HG03175 (cell line): ENCODE measurements around the gene CCND1.

Experiments used
- ATAC-seq: cut with Tn5 transposase; IDR thresholded peaks from one replicate; pipeline ENCODE4 v1.9.1; 2021; ENCODE audit warnings: mild to moderate bottlenecking, moderate library complexity; ENCODE audit not compliant: unreplicated experiment

The CCND1 gene

DNA sequence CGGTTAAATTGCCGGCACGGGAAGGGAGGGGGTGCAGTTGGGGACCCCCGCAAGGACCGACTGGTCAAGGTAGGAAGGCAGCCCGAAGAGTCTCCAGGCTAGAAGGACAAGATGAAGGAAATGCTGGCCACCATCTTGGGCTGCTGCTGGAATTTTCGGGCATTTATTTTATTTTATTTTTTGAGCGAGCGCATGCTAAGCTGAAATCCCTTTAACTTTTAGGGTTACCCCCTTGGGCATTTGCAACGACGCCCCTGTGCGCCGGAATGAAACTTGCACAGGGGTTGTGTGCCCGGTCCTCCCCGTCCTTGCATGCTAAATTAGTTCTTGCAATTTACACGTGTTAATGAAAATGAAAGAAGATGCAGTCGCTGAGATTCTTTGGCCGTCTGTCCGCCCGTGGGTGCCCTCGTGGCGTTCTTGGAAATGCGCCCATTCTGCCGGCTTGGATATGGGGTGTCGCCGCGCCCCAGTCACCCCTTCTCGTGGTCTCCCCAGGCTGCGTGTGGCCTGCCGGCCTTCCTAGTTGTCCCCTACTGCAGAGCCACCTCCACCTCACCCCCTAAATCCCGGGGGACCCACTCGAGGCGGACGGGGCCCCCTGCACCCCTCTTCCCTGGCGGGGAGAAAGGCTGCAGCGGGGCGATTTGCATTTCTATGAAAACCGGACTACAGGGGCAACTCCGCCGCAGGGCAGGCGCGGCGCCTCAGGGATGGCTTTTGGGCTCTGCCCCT, 529 bp upstream of the CCND1 start:
- no peak for ATAC-seq

- ATAC-seq: no peak
Measured at GRCh38 chr11:69641681-69642548, 959 bp downstream of the CCND1 start.

DNA sequence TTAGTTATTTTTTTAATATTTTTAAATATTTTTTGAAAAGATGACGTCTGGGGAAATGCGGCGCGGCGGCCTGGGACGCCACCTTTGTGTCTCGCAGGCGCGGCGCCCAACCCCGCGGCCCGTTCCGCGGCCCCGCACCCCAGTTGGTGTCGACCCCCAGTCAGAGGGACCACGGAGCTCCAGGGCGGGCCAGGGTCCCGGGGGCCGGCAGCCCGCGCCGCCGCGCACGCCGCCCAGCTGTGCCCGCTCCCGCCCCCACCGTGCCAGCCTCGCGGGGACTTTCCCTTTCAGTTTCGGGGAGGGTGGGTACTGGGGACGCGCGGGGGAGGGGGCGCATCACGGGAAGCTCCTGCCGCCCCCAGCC, 1.6 kb downstream of the CCND1 start:
- no peak for ATAC-seq

- peak; percentile 66 for ATAC-seq
Measured at GRCh38 chr11:69642913-69643632, 2.1 kb downstream of the CCND1 start.

- ATAC-seq: no peak
Measured at GRCh38 chr11:69643646-69644045, 2.7 kb downstream of the CCND1 start.

DNA sequence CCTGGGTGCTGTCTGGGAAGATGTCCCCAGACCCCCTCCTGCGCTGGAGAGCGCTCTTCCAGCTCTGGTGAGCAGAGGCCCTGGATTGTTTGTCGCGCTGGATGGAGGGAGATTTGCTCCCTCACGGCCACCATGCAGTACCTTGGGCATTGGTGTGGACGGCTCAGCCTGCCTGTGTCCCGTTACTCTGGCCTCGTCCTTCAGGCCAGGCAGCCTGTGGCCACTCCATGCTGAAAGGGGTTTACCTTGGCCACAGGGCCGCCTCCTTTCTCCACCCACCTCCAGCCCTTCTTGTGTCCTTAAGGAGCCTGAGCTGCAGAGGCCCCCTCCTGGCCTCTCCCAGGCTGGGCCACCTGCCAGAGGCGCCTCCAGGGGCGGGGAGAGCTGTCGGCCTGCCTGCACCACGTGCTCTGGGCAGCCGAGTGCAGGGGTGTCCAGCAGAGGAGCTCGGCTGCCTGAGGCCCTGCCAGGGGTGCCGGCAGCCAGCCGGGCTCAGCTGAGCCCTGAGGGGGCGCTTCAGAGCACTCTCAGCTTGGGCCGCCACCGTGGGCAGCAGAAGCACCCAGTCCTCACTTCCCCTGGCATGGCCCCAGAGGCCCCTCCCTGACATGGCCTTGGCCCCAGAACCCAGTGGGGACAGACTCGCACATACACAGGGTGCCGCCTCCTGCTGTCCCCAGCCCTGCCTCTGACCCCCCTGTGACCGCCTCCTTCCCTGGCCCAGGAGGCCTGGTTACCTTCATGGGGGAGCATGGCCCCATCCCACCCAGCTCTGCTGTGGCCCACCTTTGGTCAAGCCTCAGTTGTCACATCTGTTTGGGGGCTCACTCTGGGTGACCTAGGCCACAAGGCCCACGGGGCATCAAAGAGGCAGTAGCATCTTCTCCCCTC, 3.4 kb downstream of the CCND1 start:
- no peak for ATAC-seq

GRCh38 chr11:69644962-69645675, 4.2 kb downstream of the CCND1 start:
- ATAC-seq: no peak

DNA sequence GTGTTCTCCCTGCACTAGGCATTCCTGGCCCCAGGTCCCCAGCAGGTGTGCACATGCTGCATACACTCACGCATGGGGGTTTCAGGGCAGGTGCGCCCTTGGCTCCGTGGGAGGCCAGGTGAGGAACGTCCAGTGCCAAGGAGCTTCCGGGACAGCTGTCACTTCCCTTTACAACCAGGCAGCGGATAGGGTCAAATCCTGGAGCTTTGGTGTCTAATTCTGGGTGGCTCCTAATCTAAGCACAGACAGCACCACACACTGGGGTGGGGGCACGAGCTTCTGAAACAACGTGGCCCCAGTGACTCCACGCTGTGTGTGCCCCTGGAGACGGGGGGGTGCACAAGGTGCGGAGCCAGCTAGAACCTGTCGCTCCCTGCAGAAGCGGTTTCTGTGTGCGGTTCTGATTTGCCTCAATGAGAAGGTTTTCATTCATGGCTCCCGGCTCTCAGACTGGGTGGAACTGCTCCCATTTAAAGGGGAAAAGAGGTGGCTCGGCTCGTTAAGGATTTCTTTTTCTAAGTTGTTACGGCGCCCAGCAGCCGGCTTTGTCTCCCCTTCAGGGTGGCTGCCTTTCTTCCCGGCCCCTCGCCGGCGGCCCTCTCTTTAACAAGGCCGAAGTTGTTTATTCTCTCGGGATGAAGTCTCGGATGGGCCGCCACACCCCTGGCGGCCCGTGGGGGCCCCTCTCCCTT, 5.0 kb downstream of the CCND1 start:
- ATAC-seq: no peak

DNA sequence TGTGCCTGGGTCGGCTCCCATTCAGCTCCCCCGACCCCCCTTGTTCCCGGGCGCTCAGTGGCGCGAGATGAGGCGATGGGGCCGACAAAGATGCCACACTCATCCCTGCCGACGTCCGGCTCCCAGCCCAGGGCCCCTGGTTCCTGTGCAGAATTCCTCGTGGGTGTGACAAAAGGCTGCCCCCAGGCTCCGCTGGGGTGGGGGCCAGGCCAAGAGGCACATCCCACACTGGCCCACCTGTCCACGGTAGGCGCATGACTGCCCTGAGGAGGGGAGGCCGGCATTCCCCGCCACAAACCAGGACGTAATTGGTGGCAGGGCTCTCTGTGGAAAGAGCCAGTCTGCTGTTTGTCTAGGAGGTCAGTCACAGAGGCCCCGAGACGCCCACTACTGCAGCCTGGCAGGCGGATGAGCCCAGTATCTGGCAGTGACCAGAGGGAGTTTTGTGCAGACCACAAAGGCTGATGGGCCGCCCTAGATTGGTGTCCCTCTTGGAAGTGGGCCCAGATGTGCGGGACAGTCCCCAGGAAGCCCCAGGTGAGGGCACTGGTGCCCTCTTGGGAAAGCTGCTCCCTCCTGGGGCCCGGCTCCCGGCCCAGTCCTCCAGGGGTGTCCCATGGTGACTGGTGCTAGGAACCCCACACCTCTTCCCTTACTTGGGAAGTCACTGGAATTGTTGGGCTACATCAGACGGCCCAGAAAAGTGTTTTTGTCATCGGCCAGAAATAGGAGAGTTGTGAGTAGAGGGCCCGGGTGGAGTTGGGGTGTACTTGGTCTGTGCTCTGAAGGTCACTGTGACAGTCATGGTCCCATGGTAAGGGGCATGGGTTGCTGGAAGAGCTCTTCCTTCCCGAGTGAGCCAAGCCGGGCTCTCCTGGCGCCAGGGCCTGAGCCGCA, 5.8 kb downstream of the CCND1 start:
- no peak for ATAC-seq

DNA sequence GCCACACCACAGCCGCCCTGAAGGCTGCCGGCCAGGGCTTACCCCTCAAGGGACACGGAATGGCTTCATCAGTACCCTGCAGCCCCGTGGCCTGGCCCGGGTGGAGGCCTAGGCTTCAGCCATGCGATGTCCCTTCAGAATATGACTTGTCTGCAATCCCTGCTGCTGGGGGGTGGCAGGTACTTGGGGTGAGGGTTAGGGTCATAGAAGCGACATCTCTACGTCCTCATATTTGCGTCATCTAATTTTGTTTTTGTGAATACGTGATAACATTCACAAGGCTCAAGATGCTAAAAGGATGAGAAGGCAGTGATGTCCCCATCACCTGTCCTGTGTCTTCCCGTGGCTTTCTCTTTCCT, 6.4 kb downstream of the CCND1 start:
- ATAC-seq: no peak

DNA sequence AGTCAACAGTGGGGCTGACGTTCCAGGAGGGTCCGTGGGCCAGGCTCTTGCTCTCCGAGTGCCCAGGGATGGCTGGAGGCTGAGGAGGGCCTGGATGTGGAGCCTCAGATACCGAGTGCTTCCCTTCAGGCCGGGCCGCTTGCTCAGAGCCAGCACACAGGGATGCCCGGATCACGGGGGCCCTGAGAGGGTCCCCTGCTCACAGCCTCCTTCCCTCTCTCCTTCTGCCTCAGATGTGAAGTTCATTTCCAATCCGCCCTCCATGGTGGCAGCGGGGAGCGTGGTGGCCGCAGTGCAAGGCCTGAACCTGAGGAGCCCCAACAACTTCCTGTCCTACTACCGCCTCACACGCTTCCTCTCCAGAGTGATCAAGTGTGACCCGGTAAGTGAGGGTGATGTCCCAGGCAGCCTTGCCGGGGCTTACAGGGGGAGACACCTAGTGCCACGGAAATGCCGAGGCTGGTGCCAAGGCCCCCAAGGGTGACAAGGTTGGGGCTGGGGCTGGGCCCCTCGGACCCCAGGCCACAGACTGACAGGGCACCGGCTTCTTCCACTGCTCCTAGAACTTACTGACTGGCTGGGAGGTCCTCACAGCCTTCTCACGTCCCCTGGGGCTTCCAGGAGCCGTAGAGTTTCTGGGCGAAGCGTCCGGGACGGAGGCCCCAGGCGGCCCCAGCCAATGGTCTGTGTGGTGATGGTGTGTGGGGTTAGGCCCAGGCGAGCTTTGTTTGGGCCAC, 7.0 kb downstream of the CCND1 start:
- no peak for ATAC-seq

DNA sequence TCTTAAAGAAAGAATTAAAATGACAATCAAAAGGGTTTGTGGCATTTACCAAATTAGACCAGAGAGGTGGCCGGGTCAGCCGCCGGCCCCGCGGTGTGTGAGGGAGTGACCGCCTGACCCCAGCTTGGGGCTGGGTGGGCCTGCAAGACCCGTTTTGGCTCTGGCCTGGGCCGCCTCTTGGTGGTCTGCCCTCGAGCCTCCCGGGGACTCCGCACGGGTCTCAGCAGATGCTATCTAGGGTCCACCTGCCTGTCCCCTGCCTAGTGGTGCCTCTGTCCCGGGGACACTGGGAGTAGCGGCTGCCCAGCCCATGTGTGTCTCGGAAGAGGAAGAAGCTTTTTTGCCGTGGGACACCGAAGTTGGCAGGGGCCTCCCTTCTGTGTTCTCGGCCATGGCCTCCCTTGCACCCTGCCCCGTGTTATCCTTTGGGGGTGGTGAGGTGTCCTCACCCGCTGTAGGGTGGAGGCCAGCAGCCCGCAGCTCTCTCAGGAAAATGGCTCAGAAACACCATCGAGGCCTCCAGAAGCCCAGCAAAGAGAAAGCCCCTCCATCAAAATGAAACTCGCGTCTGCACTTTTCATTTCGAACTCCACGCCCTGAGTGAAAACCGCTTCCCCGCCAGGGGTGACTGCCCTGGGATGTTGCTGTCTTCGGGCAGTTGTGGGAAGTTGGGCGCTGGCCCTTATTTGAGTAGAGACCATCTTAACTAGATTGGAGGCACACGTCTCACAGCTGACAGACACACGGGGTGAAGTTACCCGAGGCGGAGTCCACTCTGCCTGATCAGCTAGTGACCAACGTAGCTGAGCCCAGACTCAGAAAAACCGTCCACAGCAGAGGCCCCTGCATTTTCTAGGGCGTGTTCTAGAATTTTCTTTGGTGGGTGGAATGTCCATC, 8.0 kb downstream of the CCND1 start:
- no peak for ATAC-seq

DNA sequence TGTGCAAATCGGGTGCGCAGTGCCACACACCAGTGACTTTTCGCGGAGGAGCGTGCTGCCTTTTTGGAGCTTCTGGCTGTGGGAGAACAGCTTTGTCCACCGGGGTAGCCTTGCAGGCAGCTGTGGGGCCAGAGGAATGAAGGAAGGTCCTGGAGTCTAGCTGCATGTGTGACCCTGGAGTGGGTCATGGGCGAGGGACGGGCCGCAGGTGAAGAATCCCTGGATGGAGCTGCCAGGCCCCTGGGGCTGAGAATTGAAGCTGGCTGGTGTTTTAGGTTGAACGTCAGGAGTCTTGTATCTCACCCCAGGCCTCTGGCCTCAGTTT, 8.6 kb downstream of the CCND1 start:
- no peak for ATAC-seq

DNA sequence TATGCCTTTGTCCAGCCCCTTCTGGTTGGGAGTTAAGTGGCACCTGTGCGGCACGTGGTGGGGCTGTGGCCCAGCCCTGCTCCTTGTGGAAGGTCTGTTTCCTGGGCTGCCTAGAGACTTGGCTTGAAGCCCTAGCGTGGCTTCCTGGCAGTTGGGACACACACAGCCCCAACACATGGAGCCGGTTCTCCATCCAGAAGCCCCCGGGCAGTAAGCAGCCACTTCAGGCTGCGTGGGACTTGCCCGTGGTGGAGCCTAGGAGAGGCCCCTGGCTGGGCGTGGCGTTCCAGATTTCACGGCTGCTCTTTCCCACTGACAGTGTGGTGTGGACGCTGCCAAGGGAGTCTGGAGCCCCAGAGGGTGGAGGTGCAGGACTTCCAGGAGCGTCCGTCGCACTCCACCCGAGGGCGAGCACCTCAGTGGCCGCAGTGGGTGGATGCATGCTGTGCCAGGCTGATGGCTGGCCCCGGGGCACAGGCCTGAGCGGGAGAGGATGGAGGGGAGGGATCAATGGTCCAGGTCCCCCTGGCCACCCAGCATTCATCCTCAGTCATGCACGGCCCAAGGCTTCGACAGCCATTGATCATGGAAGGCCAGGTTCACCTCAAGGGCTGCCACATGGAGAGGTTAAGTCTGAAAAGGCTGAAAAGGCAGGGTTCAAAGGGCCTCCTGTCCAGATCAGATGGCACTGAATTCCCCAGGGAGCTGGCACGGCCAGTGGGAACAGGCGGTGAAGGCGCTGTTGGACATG, 9.3 kb downstream of the CCND1 start:
- ATAC-seq: no peak

- ATAC-seq: no peak
Measured at GRCh38 chr11:69650832-69651344, 9.9 kb downstream of the CCND1 start.
